HCT116 (cell line): ENCODE data around the gene CENPL. TPM values are rescaled to one million over a fixed set of nuclear protein-coding genes. Genes with fewer than 3 reads are reported as not detected.

ENCODE experiments used
- ATAC-seq: fragments of 200-7000 bp; cut with Tn5 transposase; 2 replicates; pipeline ENCODE4 v1.9.1; 2020; ENCODE audit warnings: mild to moderate bottlenecking, moderate library complexity
- BruUV-seq: library from RNA; stranded (reverse); fragments of 400-500 nt; replicated peaks from 2 replicates; lab custom pipeline; 2021; lab: Mats Ljungman, UMichigan
- CTCF ChIA-PET: fragments of 300-600 bp; sonication (Branson Sonifier 250); formaldehyde crosslinking; loops from one replicate; lab custom pipeline; 2021; ENCODE audit warnings: antibody characterized with exemption; lab: Charles Lee
- POLR2A ChIA-PET: fragments of 300-600, 350-600 bp; sonication (Branson Sonifier 250); formaldehyde crosslinking; loops from one replicate; lab custom pipeline; 2021; ENCODE audit warnings: antibody characterized with exemption; lab: Charles Lee
- RAD21 ChIA-PET, 2 experiments: fragments of 300-600 bp; sonication (Branson Sonifier 250); formaldehyde crosslinking; loops; one replicate each; lab custom pipeline; 2023; ENCODE audit warnings: low total read pairs in 2 of 2; ENCODE audit not compliant: uncharacterized antibody in 2 of 2, unreplicated experiment in 2 of 2, low non-redundant PET in 1 of 2; lab: Charles Lee
- DNase-seq: peaks from one replicate; pipeline ENCODE4 v3.0.0-alpha.2; 2010; ENCODE audit warnings: low read depth, low spot score
- H2AFZ ChIP-seq: fragments of 200-600 bp; shearing (Covaris generic), sonication (generic); 2 replicates; pipeline ENCODE4 v1.6.1; 2017; ENCODE audit warnings: low read depth, mixed run types, mixed read lengths, antibody characterized with exemption, low read length; ENCODE audit not compliant: poor library complexity, severe bottlenecking
- H3K27ac ChIP-seq: 2 replicates; pipeline ENCODE4 v1.5.1; 2012; ENCODE audit warnings: low read depth, low read length
- H3K27me3 ChIP-seq: fragments of 200-600 bp; sonication (generic); 2 replicates; pipeline ENCODE4 v1.6.1; 2016; ENCODE audit warnings: mixed run types, low read length, mixed read lengths; ENCODE audit not compliant: insufficient read depth
- H3K36me3 ChIP-seq, 2 experiments: fragments of 200-500 bp in 1 of 2; fragments of 200-600 bp in 1 of 2; sonication (Bioruptor generic) in 1 of 2; sonication (generic) in 1 of 2; 2 replicates each; pipeline versions ENCODE4 v1.5.1 to v1.6.1; 2014 to 2016; ENCODE audit warnings: low read length in 2 of 2, inconsistent platforms in 1 of 2, mixed read lengths in 1 of 2, mixed run types in 1 of 2; ENCODE audit not compliant: insufficient read depth in 2 of 2, control insufficient read depth in 1 of 2
- H3K4me1 ChIP-seq, 2 experiments: fragments of 200-600 bp in 1 of 2; sonication (generic) in 1 of 2; 2 replicates each; pipeline versions ENCODE4 v1.5.1 to v1.6.1; 2012 to 2017; ENCODE audit warnings: low read length in 2 of 2, inconsistent platforms in 1 of 2, mild to moderate bottlenecking in 1 of 2, mixed read lengths in 1 of 2, mixed run types in 1 of 2, moderate library complexity in 1 of 2; ENCODE audit not compliant: insufficient read depth in 2 of 2, control insufficient read depth in 1 of 2
- H3K4me2 ChIP-seq: fragments of 200-600 bp; sonication (generic); 2 replicates; pipeline ENCODE4 v1.6.1; 2017; ENCODE audit warnings: mixed run types, low read length, mixed read lengths
- H3K4me3 ChIP-seq, 2 experiments: fragments of 200-600 bp in 1 of 2; sonication (generic) in 1 of 2; replicated peaks in 1 of 2; 2 replicates each; pipeline ENCODE4 v1.5.1; 2011 to 2016; ENCODE audit warnings: low read length in 2 of 2, control low read depth in 1 of 2, low read depth in 1 of 2, mild to moderate bottlenecking in 1 of 2, mixed read lengths in 1 of 2, mixed run types in 1 of 2
- H3K79me2 ChIP-seq: fragments of 200-600 bp; sonication (generic); 2 replicates; pipeline ENCODE4 v1.6.1; 2017; ENCODE audit warnings: mild to moderate bottlenecking, mixed run types, low read length, moderate library complexity, mixed read lengths; ENCODE audit not compliant: insufficient read depth
- H3K9ac ChIP-seq: fragments of 200-600 bp; sonication (generic); 2 replicates; pipeline ENCODE4 v1.6.1; 2016; ENCODE audit warnings: low read length, mixed read lengths
- H3K9me2 ChIP-seq: fragments of 200-600 bp; sonication (generic), shearing (Covaris generic); 2 replicates; pipeline ENCODE4 v1.6.1; 2017; ENCODE audit warnings: mixed run types, mild to moderate bottlenecking, moderate library complexity; ENCODE audit not compliant: insufficient read depth
- H3K9me3 ChIP-seq, 2 experiments: fragments of 200-500 bp in 1 of 2; fragments of 200-600 bp in 1 of 2; sonication (Bioruptor generic) in 1 of 2; sonication (generic) in 1 of 2; 2 replicates each; pipeline ENCODE4 v1.6.1; 2014 to 2017; ENCODE audit warnings: low read length in 2 of 2, mixed read lengths in 2 of 2, inconsistent platforms in 1 of 2, low read depth in 1 of 2, mild to moderate bottlenecking in 1 of 2, mixed run types in 1 of 2, moderate library complexity in 1 of 2; ENCODE audit not compliant: control insufficient read depth in 1 of 2, insufficient read depth in 1 of 2
- H4K20me1 ChIP-seq: fragments of 200-600 bp; sonication (generic), shearing (Covaris generic); 2 replicates; pipeline ENCODE4 v1.6.1; 2017; ENCODE audit warnings: mixed run types, mild to moderate bottlenecking, moderate library complexity; ENCODE audit not compliant: insufficient read depth
- CBX3 ChIP-seq: IDR thresholded peaks from 2 replicates; pipeline ENCODE4 v1.6.1; 2012; ENCODE audit warnings: low read depth
- EGR1 ChIP-seq: IDR thresholded peaks from 2 replicates; pipeline ENCODE4 v1.6.1; 2012; ENCODE audit warnings: low read depth
- ELF1 ChIP-seq: IDR thresholded peaks from 2 replicates; pipeline ENCODE4 v1.6.1; 2012; ENCODE audit warnings: low read depth, borderline replicate concordance
- EZH2 ChIP-seq: fragments of 200-600 bp; sonication (generic); IDR thresholded peaks from 2 replicates; pipeline ENCODE4 v1.6.1; 2017; ENCODE audit warnings: antibody characterized with exemption, mixed run types
- EZH2phosphoT487 ChIP-seq: fragments of 200-600 bp; IDR thresholded peaks from 2 replicates; pipeline ENCODE4 v1.6.1; 2018; ENCODE audit warnings: antibody characterized with exemption, borderline replicate concordance
- FOSL1 ChIP-seq: IDR thresholded peaks from 2 replicates; pipeline ENCODE4 v1.6.1; 2012; ENCODE audit warnings: low read depth
- JUND ChIP-seq: IDR thresholded peaks from 2 replicates; pipeline ENCODE4 v1.6.1; 2012
- POLR2A ChIP-seq: IDR thresholded peaks from 2 replicates; pipeline ENCODE4 v1.7.0; 2011; ENCODE audit warnings: borderline replicate concordance; ENCODE audit not compliant: insufficient read depth, insufficient read length; ENCODE audit errors: extremely low read depth
- RAD21 ChIP-seq: IDR thresholded peaks from 2 replicates; pipeline ENCODE4 v1.6.1; 2012; ENCODE audit warnings: low read depth, mild to moderate bottlenecking
- SIN3A ChIP-seq: IDR thresholded peaks from 2 replicates; pipeline ENCODE4 v1.6.1; 2012; ENCODE audit warnings: low read depth
- SRF ChIP-seq: IDR thresholded peaks from 2 replicates; pipeline ENCODE4 v1.6.1; 2012; ENCODE audit warnings: low read depth
- TCF7L2 ChIP-seq: IDR thresholded peaks from 2 replicates; pipeline ENCODE4 v1.7.0; 2011; ENCODE audit warnings: borderline replicate concordance, inconsistent platforms; ENCODE audit not compliant: insufficient read depth, insufficient read length; ENCODE audit errors: extremely low read depth
- YY1 ChIP-seq: IDR thresholded peaks from 2 replicates; pipeline ENCODE4 v1.6.1; 2011; ENCODE audit warnings: low read length, low read depth, moderate library complexity, mild to moderate bottlenecking; ENCODE audit not compliant: insufficient replicate concordance; ENCODE audit errors: extremely low read depth
- ZFX ChIP-seq: fragments of 450-650 bp; IDR thresholded peaks from 2 replicates; pipeline ENCODE4 v1.6.1; 2017
- ZNF274 ChIP-seq: fragments of 200-500 bp; sonication (Bioruptor generic); IDR thresholded peaks from 2 replicates; pipeline ENCODE4 v1.6.1; 2014; ENCODE audit warnings: mild to moderate bottlenecking, low read depth, low read length, inconsistent platforms
- intact Hi-C: fragments of 100-400 bp; cut with micrococcal nuclease; formaldehyde crosslinking; loops from 2 replicates; pipeline ENCODE4 v1.10.0; 2022
- total RNA-seq: library from RNA; stranded (reverse); gene quantifications from one replicate; pipeline ENCODE4 v1.2.1, GENCODE V29; 2021; ENCODE audit not compliant: unreplicated experiment
- TF ChIP-seq, protein P1 (sequence below): IDR thresholded peaks from 2 replicates; pipeline ENCODE4 v1.6.1; 2011; ENCODE audit warnings: mild to moderate bottlenecking, low read length, moderate library complexity; ENCODE audit not compliant: insufficient replicate concordance; ENCODE audit errors: extremely low read depth
- TF ChIP-seq, protein P2 (sequence below): IDR thresholded peaks from 2 replicates; pipeline ENCODE4 v1.6.1; 2012; ENCODE audit warnings: low read depth
- TF ChIP-seq, protein P3 (sequence below): IDR thresholded peaks from 2 replicates; pipeline ENCODE4 v1.6.1; 2012
- TF ChIP-seq, protein P4 (sequence below), 3 experiments: fragments of 200-600 bp in 1 of 3; sonication (generic) in 1 of 3; IDR thresholded peaks in 2 of 3; conservative IDR thresholded peaks in 1 of 3; 2 replicates each; pipeline ENCODE4 v1.5.1; 2012 to 2017; ENCODE audit warnings: low read depth in 2 of 3, low read length in 2 of 3, antibody characterized with exemption in 1 of 3, borderline replicate concordance in 1 of 3, control low read depth in 1 of 3, mild to moderate bottlenecking in 1 of 3, mixed read lengths in 1 of 3, mixed run types in 1 of 3, moderate library complexity in 1 of 3; ENCODE audit not compliant: insufficient read depth in 1 of 3
- TF ChIP-seq, protein P5 (sequence below): IDR thresholded peaks from 2 replicates; pipeline ENCODE4 v1.6.1; 2012

The CENPL gene
- total RNA-seq, 1 experiment from 2014 or later = 20.3 TPM

DNA sequence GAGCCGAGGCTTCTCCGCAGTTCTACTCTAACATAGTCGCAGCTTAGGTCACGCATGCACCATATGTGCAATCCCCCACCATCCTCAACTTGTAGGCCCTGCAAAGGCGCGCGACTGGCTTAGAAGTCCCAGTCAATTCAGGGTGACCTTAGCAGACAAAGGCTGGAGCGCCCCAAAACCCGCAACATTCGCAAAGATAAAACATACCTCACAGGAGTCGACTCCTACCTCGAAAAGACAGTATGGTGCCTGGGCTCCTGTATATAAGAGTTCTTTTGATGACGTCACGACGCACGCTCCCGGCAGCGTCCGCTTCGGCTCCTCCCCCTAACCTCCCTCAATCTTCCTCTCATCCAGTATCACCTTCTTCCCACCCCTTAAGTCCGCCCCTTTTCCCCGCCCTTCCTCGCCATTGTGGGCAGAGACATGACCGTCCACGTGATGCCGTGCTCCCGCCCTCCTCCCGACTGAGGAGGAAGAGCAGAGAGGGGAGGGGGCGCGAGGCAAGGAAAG, 43.1 kb upstream of the CENPL start, which contains the start of gene GAS5:
Gene GAS5 (minus strand): TSS at position 237 of the 513 bp plus-strand sequence.
- H3K4me3 ChIP-seq = peak within 1 kb of the TSS; percentile 69 to 94
- no peaks in the 10 kb centered on the region for H3K9me3 ChIP-seq
- peaks cover 38% of the 10 kb centered on the region for H3K79me2 ChIP-seq
- H3K9me2 ChIP-seq = no peaks in the 10 kb centered on the region
- RAD21 ChIA-PET = no interaction called here
- DNase-seq (peak; percentile 99), ATAC-seq (peak; percentile 85)
- H3K9ac ChIP-seq = peak within 1 kb of the TSS; percentile 94
- H3K27me3 ChIP-seq = no peaks in the 10 kb centered on the region
- H3K36me3 ChIP-seq = peaks cover 33 to 43% of the 10 kb centered on the region in 2 experiments
- H3K27ac ChIP-seq = peak within 1 kb of the TSS; percentile 91
- BruUV-seq = no TSS peak
- H2AFZ ChIP-seq = peak within 1 kb of the TSS; percentile 69
- intact Hi-C loops = loop anchor here (2.0 to 10.0 kb wide), 2 partner anchors 207 to 347 kb away; no protein-coding TSS in a partner anchor
- POLR2A ChIA-PET = interaction anchor here (0.6 to 1.9 kb wide), 9 partner anchors 8 to 1131 kb away, joined by 3 to 11 read pairs (median 4); partner anchors contain the start of gene RC3H1
- peaks cover 38% of the 10 kb centered on the region; the same call in 1 of the 2 replicates for H4K20me1 ChIP-seq
- peak within 1 kb of the TSS; percentile 95 for H3K4me2 ChIP-seq
- CTCF ChIA-PET = no interaction called here
- H3K4me1 ChIP-seq = peaks cover 11 to 40% of the 10 kb centered on the region in 2 experiments; a peak in 3 of 4 replicates
- TF ChIP-seq, protein P1, sequence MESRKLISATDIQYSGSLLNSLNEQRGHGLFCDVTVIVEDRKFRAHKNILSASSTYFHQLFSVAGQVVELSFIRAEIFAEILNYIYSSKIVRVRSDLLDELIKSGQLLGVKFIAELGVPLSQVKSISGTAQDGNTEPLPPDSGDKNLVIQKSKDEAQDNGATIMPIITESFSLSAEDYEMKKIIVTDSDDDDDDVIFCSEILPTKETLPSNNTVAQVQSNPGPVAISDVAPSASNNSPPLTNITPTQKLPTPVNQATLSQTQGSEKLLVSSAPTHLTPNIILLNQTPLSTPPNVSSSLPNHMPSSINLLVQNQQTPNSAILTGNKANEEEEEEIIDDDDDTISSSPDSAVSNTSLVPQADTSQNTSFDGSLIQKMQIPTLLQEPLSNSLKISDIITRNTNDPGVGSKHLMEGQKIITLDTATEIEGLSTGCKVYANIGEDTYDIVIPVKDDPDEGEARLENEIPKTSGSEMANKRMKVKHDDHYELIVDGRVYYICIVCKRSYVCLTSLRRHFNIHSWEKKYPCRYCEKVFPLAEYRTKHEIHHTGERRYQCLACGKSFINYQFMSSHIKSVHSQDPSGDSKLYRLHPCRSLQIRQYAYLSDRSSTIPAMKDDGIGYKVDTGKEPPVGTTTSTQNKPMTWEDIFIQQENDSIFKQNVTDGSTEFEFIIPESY = peak; percentile 42
- no peak for TF ChIP-seq TCF7L2
- TF ChIP-seq FOSL1 = no peak
- TF ChIP-seq, protein P2, sequence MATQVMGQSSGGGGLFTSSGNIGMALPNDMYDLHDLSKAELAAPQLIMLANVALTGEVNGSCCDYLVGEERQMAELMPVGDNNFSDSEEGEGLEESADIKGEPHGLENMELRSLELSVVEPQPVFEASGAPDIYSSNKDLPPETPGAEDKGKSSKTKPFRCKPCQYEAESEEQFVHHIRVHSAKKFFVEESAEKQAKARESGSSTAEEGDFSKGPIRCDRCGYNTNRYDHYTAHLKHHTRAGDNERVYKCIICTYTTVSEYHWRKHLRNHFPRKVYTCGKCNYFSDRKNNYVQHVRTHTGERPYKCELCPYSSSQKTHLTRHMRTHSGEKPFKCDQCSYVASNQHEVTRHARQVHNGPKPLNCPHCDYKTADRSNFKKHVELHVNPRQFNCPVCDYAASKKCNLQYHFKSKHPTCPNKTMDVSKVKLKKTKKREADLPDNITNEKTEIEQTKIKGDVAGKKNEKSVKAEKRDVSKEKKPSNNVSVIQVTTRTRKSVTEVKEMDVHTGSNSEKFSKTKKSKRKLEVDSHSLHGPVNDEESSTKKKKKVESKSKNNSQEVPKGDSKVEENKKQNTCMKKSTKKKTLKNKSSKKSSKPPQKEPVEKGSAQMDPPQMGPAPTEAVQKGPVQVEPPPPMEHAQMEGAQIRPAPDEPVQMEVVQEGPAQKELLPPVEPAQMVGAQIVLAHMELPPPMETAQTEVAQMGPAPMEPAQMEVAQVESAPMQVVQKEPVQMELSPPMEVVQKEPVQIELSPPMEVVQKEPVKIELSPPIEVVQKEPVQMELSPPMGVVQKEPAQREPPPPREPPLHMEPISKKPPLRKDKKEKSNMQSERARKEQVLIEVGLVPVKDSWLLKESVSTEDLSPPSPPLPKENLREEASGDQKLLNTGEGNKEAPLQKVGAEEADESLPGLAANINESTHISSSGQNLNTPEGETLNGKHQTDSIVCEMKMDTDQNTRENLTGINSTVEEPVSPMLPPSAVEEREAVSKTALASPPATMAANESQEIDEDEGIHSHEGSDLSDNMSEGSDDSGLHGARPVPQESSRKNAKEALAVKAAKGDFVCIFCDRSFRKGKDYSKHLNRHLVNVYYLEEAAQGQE = no peak
- TF ChIP-seq, protein P3, sequence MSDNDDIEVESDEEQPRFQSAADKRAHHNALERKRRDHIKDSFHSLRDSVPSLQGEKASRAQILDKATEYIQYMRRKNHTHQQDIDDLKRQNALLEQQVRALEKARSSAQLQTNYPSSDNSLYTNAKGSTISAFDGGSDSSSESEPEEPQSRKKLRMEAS = peak; percentile 93
- peak; percentile 53; the same call in 1 of the 2 replicates for TF ChIP-seq ZFX
- TF ChIP-seq CBX3 = peak; percentile 65; the same call in 1 of the 2 replicates
- peak; percentile 100 for TF ChIP-seq POLR2A
- TF ChIP-seq ELF1 = no peak
- TF ChIP-seq RAD21 = no peak
- no peak for TF ChIP-seq ZNF274
- no peak; the same call in 1 of the 2 replicates for TF ChIP-seq JUND
- TF ChIP-seq SIN3A = peak; percentile 99
- TF ChIP-seq, protein P4, sequence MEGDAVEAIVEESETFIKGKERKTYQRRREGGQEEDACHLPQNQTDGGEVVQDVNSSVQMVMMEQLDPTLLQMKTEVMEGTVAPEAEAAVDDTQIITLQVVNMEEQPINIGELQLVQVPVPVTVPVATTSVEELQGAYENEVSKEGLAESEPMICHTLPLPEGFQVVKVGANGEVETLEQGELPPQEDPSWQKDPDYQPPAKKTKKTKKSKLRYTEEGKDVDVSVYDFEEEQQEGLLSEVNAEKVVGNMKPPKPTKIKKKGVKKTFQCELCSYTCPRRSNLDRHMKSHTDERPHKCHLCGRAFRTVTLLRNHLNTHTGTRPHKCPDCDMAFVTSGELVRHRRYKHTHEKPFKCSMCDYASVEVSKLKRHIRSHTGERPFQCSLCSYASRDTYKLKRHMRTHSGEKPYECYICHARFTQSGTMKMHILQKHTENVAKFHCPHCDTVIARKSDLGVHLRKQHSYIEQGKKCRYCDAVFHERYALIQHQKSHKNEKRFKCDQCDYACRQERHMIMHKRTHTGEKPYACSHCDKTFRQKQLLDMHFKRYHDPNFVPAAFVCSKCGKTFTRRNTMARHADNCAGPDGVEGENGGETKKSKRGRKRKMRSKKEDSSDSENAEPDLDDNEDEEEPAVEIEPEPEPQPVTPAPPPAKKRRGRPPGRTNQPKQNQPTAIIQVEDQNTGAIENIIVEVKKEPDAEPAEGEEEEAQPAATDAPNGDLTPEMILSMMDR (IDR thresholded peaks at IDR 0.05 in 2 of 3, conservative IDR thresholded peaks at IDR 0.05 in 1 of 3; ENCODE audit: borderline replicate concordance in 1 of 3, insufficient read depth in 1 of 3, low read depth in 2 of 3, low read length in 2 of 3) = no peak
- TF ChIP-seq, protein P5, sequence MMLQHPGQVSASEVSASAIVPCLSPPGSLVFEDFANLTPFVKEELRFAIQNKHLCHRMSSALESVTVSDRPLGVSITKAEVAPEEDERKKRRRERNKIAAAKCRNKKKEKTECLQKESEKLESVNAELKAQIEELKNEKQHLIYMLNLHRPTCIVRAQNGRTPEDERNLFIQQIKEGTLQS = no peak
- peak; percentile 65; the same call in 1 of the 2 replicates for TF ChIP-seq SRF
- TF ChIP-seq EZH2 = no peak
- TF ChIP-seq EZH2phosphoT487 = no peak
- TF ChIP-seq EGR1 = no peak
- peak; percentile 91 for TF ChIP-seq YY1
